ENCODE data around the gene POPDC2. TPM values are rescaled to one million over a fixed set of nuclear protein-coding genes. Genes with fewer than 3 reads are reported as not detected.

POPDC2 gene
- total RNA-seq, 1 experiment from 2014 or later: 0.15 TPM

GRCh38 chr3:119608405-119609000 is 51.9 kb downstream of the POPDC2 start:
- CTCF ChIA-PET: no interaction called here
- H3K4me3 ChIP-seq (ENCODE audit: low read depth in 2 of 2, low read length in 2 of 2): no peak overlapping the region
- no peak overlapping the region for H3K27ac ChIP-seq (ENCODE audit: low read length)
- TF ChIP-seq, protein P1, sequence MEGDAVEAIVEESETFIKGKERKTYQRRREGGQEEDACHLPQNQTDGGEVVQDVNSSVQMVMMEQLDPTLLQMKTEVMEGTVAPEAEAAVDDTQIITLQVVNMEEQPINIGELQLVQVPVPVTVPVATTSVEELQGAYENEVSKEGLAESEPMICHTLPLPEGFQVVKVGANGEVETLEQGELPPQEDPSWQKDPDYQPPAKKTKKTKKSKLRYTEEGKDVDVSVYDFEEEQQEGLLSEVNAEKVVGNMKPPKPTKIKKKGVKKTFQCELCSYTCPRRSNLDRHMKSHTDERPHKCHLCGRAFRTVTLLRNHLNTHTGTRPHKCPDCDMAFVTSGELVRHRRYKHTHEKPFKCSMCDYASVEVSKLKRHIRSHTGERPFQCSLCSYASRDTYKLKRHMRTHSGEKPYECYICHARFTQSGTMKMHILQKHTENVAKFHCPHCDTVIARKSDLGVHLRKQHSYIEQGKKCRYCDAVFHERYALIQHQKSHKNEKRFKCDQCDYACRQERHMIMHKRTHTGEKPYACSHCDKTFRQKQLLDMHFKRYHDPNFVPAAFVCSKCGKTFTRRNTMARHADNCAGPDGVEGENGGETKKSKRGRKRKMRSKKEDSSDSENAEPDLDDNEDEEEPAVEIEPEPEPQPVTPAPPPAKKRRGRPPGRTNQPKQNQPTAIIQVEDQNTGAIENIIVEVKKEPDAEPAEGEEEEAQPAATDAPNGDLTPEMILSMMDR (IDR thresholded peaks at IDR 0.05): no peak
- no peak for TF ChIP-seq SIN3A (IDR thresholded peaks at IDR 0.05; ENCODE audit: borderline replicate concordance, insufficient read depth, low read depth, low read length)
- TF ChIP-seq TCF7L2 (IDR thresholded peaks at IDR 0.05; ENCODE audit: low read depth, low read length): no peak
- TF ChIP-seq, protein P2, sequence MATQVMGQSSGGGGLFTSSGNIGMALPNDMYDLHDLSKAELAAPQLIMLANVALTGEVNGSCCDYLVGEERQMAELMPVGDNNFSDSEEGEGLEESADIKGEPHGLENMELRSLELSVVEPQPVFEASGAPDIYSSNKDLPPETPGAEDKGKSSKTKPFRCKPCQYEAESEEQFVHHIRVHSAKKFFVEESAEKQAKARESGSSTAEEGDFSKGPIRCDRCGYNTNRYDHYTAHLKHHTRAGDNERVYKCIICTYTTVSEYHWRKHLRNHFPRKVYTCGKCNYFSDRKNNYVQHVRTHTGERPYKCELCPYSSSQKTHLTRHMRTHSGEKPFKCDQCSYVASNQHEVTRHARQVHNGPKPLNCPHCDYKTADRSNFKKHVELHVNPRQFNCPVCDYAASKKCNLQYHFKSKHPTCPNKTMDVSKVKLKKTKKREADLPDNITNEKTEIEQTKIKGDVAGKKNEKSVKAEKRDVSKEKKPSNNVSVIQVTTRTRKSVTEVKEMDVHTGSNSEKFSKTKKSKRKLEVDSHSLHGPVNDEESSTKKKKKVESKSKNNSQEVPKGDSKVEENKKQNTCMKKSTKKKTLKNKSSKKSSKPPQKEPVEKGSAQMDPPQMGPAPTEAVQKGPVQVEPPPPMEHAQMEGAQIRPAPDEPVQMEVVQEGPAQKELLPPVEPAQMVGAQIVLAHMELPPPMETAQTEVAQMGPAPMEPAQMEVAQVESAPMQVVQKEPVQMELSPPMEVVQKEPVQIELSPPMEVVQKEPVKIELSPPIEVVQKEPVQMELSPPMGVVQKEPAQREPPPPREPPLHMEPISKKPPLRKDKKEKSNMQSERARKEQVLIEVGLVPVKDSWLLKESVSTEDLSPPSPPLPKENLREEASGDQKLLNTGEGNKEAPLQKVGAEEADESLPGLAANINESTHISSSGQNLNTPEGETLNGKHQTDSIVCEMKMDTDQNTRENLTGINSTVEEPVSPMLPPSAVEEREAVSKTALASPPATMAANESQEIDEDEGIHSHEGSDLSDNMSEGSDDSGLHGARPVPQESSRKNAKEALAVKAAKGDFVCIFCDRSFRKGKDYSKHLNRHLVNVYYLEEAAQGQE (IDR thresholded peaks at IDR 0.05; ENCODE audit: insufficient read depth in 1 of 2, low read depth in 2 of 2, low read length in 1 of 2): no peak
- TF ChIP-seq POLR2AphosphoS5 (IDR thresholded peaks at IDR 0.05; ENCODE audit: low read depth, low read length): no peak
- no peaks in the 10 kb centered on the region for H3K36me3 ChIP-seq (ENCODE audit: control insufficient read depth, insufficient read depth, low read length)
- in situ Hi-C loops (cut with HindIII; ENCODE audit: low pct_unique_long_range_greater_than_20kb, low sequenced_read_pairs): no loop called here
- BruUV-seq (replicated peaks): no TSS peak
- intact Hi-C loops (cut with micrococcal nuclease; ENCODE audit: unreplicated experiment): no loop called here
- POLR2A ChIA-PET: no interaction called here
- DNase-seq (ENCODE audit: low read depth, low spot score): no peak
- no peaks in the 10 kb centered on the region for H3K9me3 ChIP-seq (ENCODE audit: control insufficient read depth, insufficient read depth, low read depth, low read length)
- ATAC-seq: no peak
- H3K27me3 ChIP-seq (ENCODE audit: control insufficient read depth, insufficient read depth, low read length): peaks cover 2% of the 10 kb centered on the region
- H3K4me1 ChIP-seq (ENCODE audit: control insufficient read depth, insufficient read depth, low read length): no peaks in the 10 kb centered on the region

GRCh38 chr3:119604878-119605277 is 55.5 kb downstream of the POPDC2 start:
- Histone ChIP-seq H3K9me3 (ENCODE audit: control insufficient read depth, insufficient read depth, low read depth, low read length) (no peaks in the 10 kb centered on the region), H3K4me3 (ENCODE audit: low read depth in 2 of 2, low read length in 2 of 2) (no peak overlapping the region), H3K27me3 (ENCODE audit: control insufficient read depth, insufficient read depth, low read length) (peaks cover 8% of the 10 kb centered on the region), H3K36me3 (ENCODE audit: control insufficient read depth, insufficient read depth, low read length) (no peaks in the 10 kb centered on the region), H3K4me1 (ENCODE audit: control insufficient read depth, insufficient read depth, low read length) (no peaks in the 10 kb centered on the region), H3K27ac (ENCODE audit: low read length) (no peak overlapping the region)
- BruUV-seq (replicated peaks): no TSS peak
- TF ChIP-seq TCF7L2 (IDR thresholded peaks at IDR 0.05; ENCODE audit: low read depth, low read length) (no peak), POLR2AphosphoS5 (IDR thresholded peaks at IDR 0.05; ENCODE audit: low read depth, low read length) (no peak), SIN3A (IDR thresholded peaks at IDR 0.05; ENCODE audit: borderline replicate concordance, insufficient read depth, low read depth, low read length) (no peak)
- TF ChIP-seq, protein P2 (IDR thresholded peaks at IDR 0.05; ENCODE audit: insufficient read depth in 1 of 2, low read depth in 2 of 2, low read length in 1 of 2): no peak
- TF ChIP-seq, protein P1 (IDR thresholded peaks at IDR 0.05): no peak
- CTCF ChIA-PET: no interaction called here
- intact Hi-C loops (cut with micrococcal nuclease; ENCODE audit: unreplicated experiment): no loop called here
- in situ Hi-C loops (cut with HindIII; ENCODE audit: low pct_unique_long_range_greater_than_20kb, low sequenced_read_pairs): no loop called here
- POLR2A ChIA-PET: no interaction called here
- no peak for ATAC-seq
- no peak for DNase-seq (ENCODE audit: low read depth, low spot score)

Data from Panc1 (cell line).